Smooth muscle cell (in vitro differentiated cells): ENCODE data around the gene ADAMTS8. TPM values are rescaled to one million over a fixed set of nuclear protein-coding genes. Genes with fewer than 3 reads are reported as not detected.
A peak's percentile ranks its signal among the peaks of the same experiment; 100 is the strongest.

Experiments used
- DNase-seq: peaks from one replicate; lab custom pipeline; 2025; ENCODE audit not compliant: unreplicated experiment; lab: John Stamatoyannopoulos, UW
- H2AFZ ChIP-seq: fragments of 200-600 bp; sonication (generic); 2 replicates; pipeline ENCODE4 v1.6.0; 2016; ENCODE audit warnings: antibody characterized with exemption, low read depth, mild to moderate bottlenecking
- H3F3A ChIP-seq: fragments of 200-600 bp; sonication (generic); 2 replicates; pipeline ENCODE4 v1.6.0; 2017; ENCODE audit warnings: antibody characterized with exemption, low read depth
- H3K27ac ChIP-seq: fragments of 200-600 bp; sonication (generic); 2 replicates; pipeline ENCODE4 v1.5.1; 2016; ENCODE audit warnings: low read depth, mild to moderate bottlenecking
- H3K27me3 ChIP-seq: fragments of 200-600 bp; sonication (generic); 2 replicates; pipeline ENCODE4 v1.6.1; 2016; ENCODE audit warnings: low read depth, mild to moderate bottlenecking
- H3K36me3 ChIP-seq: fragments of 200-600 bp; sonication (generic); 2 replicates; pipeline ENCODE4 v1.5.1; 2016; ENCODE audit warnings: low read depth
- H3K4me1 ChIP-seq: fragments of 200-600 bp; sonication (generic); 2 replicates; pipeline ENCODE4 v1.5.1; 2016; ENCODE audit warnings: low read depth
- H3K4me2 ChIP-seq: fragments of 200-600 bp; sonication (generic); 2 replicates; pipeline ENCODE4 v1.6.0; 2016; ENCODE audit warnings: mild to moderate bottlenecking
- H3K4me3 ChIP-seq: fragments of 200-600 bp; sonication (generic); 2 replicates; pipeline ENCODE4 v1.5.1; 2016; ENCODE audit warnings: mild to moderate bottlenecking
- H3K79me2 ChIP-seq: fragments of 200-600 bp; sonication (generic); 2 replicates; pipeline ENCODE4 v1.6.0; 2016; ENCODE audit warnings: low read depth, mild to moderate bottlenecking
- H3K9ac ChIP-seq: fragments of 200-600 bp; sonication (generic); 2 replicates; pipeline ENCODE4 v1.6.0; 2016; ENCODE audit warnings: low read depth
- H3K9me3 ChIP-seq: fragments of 200-600 bp; sonication (generic); replicated peaks from 2 replicates; pipeline ENCODE4 v1.5.1; 2016; ENCODE audit warnings: low read depth
- H4K20me1 ChIP-seq: fragments of 200-600 bp; sonication (generic); 2 replicates; pipeline ENCODE4 v1.6.0; 2016; ENCODE audit warnings: low read depth
- WGBS: methylation state at CpG from one replicate; pipeline ENCODE4 v1.1.7; 2016; ENCODE audit warnings: low lambda C conversion rate; 5-methylcytosine and 5-hydroxymethylcytosine counted together
- polyA plus RNA-seq: library from polyadenylated mRNA; unstranded; fragments of >200 nt; fragmentation: Nextera tagmentation; extraction: Ambion mirVana; gene quantifications from 2 replicates; pipeline ENCODE4 v1.2.1, GENCODE V29; 2016
- total RNA-seq: library from RNA; depleted of rRNA; stranded (reverse); fragments of >200 nt; gene quantifications from 2 replicates; pipeline ENCODE4 v1.2.3, GENCODE V29; 2014
- TF ChIP-seq, protein P1 (sequence below): fragments of 200-600 bp; sonication (generic); IDR thresholded peaks from 2 replicates; pipeline ENCODE4 v1.5.1; 2017; ENCODE audit warnings: borderline replicate concordance, mild to moderate bottlenecking, antibody characterized with exemption; ENCODE audit not compliant: insufficient read depth, poor library complexity, severe bottlenecking

ADAMTS8 gene
- total and polyA plus RNA-seq, 2 experiments from 2014 or later = not detected

DNA sequence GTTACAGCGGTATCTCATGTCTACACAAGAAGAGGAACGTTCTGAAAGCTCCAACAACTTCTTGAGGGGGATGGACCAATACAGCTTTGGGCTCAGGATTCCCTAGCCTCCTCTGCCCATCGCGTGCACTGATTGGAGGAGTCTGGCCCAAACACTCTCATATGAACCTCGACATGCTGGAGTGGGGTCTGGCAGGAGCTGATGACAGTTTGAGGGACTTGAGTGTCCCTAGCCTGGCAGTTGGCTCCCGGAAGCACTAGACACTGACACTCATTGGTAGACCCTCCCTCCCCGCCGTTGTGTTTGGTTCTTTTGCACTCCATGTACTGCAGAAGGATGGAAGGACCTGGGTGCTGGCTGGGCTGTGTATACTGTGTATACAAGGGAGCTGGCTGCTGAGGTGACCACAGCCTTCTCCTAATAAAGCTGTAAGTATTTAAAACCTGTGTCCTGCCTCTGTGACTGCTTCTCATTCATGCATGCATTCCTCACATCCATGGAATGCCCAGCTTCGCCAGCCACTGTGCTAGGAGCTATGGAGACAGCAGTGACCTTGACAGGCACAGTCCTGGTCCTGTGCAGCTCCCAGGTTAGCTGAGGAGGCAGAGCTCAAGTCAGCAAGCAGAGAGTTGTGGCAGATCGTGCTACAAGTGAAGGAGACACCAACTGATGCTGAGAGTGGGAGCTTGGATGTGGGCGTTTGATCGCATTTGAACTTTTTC, 48.0 kb upstream of the ADAMTS8 start:
- Histone ChIP-seq H3F3A (peaks cover 16% of the 10 kb centered on the region), H2AFZ (no peak overlapping the region), H3K79me2 (no peaks in the 10 kb centered on the region), H3K4me1 (peaks cover 18% of the 10 kb centered on the region), H3K36me3 (no peaks in the 10 kb centered on the region), H4K20me1 (no peaks in the 10 kb centered on the region), H3K9ac (no peak overlapping the region), H3K9me3 (no peaks in the 10 kb centered on the region), H3K27me3 (no peaks in the 10 kb centered on the region), H3K4me3 (no peak overlapping the region), H3K27ac (peak overlapping the region; percentile 92), H3K4me2 (peak overlapping the region; percentile 33)
- TF ChIP-seq, protein P1, sequence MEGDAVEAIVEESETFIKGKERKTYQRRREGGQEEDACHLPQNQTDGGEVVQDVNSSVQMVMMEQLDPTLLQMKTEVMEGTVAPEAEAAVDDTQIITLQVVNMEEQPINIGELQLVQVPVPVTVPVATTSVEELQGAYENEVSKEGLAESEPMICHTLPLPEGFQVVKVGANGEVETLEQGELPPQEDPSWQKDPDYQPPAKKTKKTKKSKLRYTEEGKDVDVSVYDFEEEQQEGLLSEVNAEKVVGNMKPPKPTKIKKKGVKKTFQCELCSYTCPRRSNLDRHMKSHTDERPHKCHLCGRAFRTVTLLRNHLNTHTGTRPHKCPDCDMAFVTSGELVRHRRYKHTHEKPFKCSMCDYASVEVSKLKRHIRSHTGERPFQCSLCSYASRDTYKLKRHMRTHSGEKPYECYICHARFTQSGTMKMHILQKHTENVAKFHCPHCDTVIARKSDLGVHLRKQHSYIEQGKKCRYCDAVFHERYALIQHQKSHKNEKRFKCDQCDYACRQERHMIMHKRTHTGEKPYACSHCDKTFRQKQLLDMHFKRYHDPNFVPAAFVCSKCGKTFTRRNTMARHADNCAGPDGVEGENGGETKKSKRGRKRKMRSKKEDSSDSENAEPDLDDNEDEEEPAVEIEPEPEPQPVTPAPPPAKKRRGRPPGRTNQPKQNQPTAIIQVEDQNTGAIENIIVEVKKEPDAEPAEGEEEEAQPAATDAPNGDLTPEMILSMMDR = no peak
- 81% methylated on average over 12 of the region's 12 CpGs for WGBS
- no peak for DNase-seq

GRCh38 chr11:130475426-130476053, 47.1 kb upstream of the ADAMTS8 start:
- Histone ChIP-seq H3K9me3 (no peaks in the 10 kb centered on the region), H3K4me3 (no peak overlapping the region), H3F3A (peaks cover 16% of the 10 kb centered on the region), H3K79me2 (no peaks in the 10 kb centered on the region), H3K36me3 (no peaks in the 10 kb centered on the region), H3K4me2 (no peak overlapping the region), H3K27ac (peak overlapping the region; percentile 23), H3K27me3 (no peaks in the 10 kb centered on the region), H3K9ac (no peak overlapping the region), H3K4me1 (peaks cover 18% of the 10 kb centered on the region), H2AFZ (no peak overlapping the region), H4K20me1 (no peaks in the 10 kb centered on the region)
- 57% methylated on average over 10 of the region's 10 CpGs for WGBS
- DNase-seq = no peak
- TF ChIP-seq, protein P1 = no peak

DNA sequence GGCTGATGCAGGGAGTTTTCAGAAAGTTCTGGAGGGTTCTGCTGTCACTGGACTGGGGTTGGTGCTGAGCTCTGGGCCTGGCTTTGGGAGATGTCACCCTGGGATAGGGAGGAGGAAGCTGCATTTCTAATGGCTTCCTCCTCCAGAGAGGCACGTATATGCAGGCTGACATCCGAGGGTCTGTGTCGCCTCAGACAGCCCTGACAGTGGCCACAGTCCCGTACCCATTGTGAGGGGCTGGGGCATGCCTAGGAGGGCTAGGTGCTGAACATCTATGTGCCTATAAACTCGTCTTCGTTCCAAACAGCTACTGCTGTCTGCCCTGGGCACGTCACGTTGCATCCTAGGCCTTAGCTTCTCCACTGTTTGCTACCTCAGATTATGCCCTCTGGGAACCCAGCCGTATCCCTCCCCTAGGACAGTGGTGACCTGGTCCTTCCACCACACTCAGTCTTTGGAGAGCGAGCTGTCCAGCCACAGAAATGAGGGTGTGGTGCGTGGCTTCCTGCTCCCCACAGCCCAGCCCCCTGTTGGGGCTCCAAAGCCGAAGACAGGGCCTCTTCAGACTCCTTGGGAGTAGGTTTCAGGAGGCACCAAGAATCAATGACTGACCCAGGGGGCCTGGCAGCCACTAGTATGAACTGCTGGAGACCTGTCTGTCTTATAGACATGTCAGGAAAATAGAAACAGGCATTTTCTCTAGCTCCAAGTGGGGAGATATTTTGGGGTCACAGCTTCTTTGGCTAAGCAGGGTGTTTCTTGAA, 46.4 kb upstream of the ADAMTS8 start:
- DNase-seq = no peak
- 95% methylated on average over 12 of the region's 12 CpGs for WGBS
- TF ChIP-seq, protein P1 = no peak
- H3K27me3 ChIP-seq = no peaks in the 10 kb centered on the region
- H3K9me3 ChIP-seq = no peaks in the 10 kb centered on the region
- H3K4me2 ChIP-seq = no peak overlapping the region
- no peaks in the 10 kb centered on the region for H3K36me3 ChIP-seq
- H4K20me1 ChIP-seq = no peaks in the 10 kb centered on the region
- H3K4me1 ChIP-seq = peaks cover 18% of the 10 kb centered on the region
- H3K9ac ChIP-seq = no peak overlapping the region
- peak overlapping the region; percentile 23 for H3K27ac ChIP-seq
- no peaks in the 10 kb centered on the region for H3K79me2 ChIP-seq
- no peak overlapping the region for H3K4me3 ChIP-seq
- peaks cover 16% of the 10 kb centered on the region for H3F3A ChIP-seq
- no peak overlapping the region for H2AFZ ChIP-seq
